Anterior cingulate cortex (tissue), 58 donors: ENCODE measurements around the gene PTGER4.
"Not testable (repeated sequence)": the region's sequence is repeated elsewhere in the genome, so short reads cannot be mapped to it uniquely, and the experiment has no call there.

ENCODE experiments used
- DNase-seq, 58 donors: peaks; one replicate each; lab custom pipeline; 2025; lab: John Stamatoyannopoulos, UW

The PTGER4 gene

DNA sequence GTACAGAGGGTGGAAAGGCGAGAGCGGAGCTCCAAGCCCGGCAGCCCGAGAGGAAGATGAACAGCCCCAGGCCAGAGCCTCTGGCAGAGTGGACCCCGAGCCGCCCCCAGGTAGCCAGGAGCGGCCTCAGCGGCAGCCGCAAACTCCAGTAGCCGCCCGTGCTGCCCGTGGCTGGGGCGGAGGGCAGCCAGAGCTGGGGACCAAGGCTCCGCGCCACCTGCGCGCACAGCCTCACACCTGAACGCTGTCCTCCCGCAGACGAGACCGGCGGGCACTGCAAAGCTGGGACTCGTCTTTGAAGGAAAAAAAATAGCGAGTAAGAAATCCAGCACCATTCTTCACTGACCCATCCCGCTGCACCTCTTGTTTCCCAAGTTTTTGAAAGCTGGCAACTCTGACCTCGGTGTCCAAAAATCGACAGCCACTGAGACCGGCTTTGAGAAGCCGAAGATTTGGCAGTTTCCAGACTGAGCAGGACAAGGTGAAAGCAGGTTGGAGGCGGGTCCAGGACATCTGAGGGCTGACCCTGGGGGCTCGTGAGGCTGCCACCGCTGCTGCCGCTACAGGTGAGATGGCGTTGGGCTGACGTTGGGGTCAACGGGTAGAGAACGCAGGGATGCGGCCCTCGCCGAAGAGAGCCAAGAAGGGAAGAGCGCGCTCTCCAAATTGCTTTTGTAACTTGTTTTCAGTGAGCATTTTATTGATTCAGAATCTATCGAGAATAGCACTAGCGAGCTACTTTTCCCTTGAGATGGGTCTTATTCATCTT is at the start of gene PTGER4:
Gene PTGER4 (plus strand): TSS at position 3 of the 769 bp plus-strand sequence. CDS start 1,079 bp downstream, outside the sequence.
- no peak for DNase-seq

DNA sequence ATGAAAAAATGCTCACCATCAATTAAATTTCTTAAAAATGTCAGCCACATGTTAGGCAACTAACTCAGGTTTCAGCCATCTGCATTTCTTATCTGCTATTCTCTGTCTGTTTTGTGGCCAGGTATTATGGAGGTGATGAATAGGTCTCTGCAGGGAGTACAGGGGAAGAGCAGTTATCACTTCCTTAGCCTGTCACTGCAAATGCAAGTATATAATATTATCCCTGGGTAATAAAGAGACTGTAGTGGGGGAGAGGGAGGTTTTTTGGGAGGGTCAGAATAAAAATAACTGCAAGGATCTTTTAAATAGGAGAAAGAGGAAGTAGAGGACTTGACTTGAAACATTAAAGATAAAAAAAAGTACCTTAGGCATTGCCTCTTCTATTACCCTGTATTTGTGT is 49.6 kb upstream of the PTGER4 start:
- no peak for DNase-seq

DNA sequence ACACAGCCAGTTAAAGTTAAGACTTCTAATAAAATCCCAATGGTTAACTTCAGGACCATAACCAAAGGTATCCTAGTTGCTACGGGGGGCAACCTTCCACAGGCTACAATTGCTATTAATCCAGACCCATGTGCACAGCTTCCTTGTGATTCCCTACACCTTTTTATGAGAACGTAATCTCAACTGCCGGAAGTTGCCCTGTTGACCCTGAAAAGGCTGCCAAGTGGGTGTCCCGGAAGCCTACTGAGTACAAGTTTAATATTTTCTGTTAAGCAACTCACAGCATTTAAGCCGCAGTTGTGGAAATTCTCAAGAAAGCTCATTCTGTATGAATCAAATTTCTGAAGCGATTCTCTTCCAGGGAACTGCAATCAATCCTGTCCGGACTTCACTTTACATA is 48.5 kb upstream of the PTGER4 start:
- DNase-seq, result no peak

DNA sequence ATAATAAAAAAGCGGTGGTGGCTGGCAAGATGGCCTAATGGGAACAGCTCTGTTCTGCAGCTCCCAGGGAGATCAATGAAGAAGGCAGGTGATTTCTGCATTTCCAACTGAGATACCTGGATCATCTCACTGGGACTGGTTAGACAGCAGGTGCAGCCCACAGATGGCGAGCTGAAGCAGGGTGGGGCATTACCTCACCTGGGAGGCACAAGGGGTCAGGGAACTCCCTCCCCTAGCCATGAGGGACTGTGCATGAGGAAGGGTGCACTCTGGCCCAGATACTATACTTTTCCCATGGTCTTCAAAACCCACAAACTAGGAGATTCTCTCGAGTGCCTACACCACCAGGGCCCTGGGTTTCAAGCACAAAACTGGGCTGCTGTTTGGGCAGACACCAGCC is 45.6 kb upstream of the PTGER4 start:
- no peak for DNase-seq

DNA sequence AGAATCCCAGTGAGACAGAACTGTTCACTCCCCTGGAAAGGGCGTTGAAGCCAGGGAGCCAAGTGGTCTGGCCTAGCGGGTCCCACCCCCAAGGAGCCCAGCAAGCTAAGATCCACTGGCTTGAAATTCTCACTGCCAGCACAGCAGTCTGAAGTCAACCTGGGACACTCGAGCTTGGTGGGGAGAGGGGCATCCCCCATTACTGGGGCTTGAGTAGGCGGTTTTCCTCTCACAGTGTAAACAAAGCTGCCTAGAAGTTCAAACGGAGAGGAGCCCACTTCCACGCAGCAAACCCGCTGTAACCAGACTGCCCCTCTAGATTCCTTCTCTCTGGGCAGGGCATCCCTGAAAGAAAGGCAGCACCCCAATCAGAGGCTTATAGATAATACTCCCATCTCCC is 45.1 kb upstream of the PTGER4 start:
- no peak for DNase-seq

DNA sequence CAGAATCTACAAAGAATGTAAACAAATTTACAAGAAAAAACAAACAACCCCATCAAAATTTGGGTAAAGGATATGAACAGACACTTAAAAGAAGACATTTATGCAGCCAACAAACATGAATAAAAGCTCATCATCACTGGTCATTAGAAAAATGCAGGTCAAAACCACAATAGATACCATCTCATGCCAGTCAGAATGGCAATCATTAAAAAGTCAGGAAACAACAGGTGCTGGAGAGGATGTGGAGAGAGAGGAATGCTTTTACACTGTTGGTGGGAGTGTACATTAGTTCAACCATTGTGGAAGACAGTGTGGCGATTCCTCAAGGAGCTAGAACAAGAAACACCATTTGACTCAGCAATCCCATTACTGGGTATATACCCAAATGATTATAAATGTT is 40.2 kb upstream of the PTGER4 start:
- DNase-seq, result not testable (repeated sequence)

DNA sequence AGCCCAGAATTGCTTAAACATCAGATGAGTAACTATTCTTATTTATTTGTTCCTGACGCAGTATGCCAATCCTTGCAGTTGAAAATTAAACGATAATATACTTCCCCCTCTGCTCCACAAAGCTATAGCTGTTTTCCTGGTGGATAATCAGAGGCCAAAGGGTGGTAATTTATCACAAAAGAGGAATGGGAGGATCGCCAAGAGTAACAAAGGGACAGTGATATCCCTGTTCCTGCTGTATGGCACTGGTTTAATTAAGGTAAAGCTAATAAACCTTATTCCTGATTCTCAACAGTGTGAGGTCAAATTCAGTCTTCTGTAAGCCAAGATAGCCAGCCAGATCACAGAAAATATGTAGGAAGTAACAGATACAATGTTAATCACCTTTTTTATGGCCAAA is 33.4 kb upstream of the PTGER4 start:
- no peak for DNase-seq

DNA sequence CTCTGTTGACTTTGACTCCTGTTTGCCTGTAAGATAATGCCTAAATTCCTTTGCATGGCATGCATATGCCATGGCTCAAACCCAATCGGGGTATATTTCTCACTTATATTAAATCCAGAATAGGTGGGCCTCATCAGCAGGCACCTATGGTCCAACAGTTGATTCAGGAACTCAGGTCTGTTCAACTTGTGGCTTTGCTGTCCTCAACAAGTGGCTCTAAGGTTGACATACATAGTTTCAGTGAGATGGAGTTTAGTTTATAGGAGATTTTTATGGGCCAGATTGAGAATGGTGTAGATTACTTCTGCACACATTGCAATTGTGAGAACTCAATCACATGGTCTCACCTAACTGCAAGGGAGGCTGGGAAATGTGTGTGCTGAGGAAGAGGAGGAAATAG is 31.6 kb upstream of the PTGER4 start:
- DNase-seq, result no peak

DNA sequence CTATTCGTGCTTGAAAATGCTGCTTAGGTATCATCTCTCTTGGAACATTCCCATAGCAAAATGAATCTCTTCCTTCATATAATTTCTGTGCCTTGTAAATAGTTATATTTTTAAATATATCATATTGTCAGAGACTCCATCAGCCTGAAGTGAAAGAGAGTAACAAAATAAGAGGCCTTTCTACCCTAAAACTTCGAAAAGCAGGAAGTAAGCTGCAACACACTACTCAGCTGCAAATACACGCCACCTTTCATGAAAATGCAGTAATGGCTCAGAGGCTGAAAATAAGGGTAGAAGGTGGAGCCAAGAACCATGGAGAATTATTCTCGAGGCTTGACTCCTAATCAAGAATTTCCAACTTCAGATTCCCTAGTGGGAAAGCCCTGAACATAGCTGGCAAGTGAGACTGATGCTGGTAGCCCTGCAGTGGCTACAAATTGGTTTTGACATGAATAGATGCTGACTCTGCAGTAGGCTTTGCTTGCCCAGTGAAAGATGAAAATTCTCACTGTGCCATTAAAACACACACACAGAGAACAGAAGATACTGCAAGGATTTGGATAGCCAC is 30.2 kb upstream of the PTGER4 start:
- no peak for DNase-seq

DNA sequence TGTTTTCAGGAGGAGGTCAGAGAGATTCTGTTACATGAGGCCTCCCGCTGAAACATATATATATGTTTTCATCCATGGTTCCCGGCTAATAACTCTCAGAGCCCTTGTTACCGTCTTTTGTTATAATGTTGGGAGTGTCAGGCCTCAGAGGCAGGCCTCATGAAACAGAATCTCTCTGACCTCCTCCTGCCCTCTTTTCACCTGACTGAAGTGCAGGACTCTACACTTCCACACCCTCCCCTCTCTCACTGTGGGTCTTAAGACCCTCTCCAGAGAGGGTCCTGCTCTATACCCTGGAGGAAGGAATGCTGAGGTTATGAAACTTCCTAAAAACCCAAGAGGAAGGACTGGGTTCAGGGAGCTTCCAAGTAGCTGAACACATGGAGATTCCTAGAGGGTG is 28.5 kb upstream of the PTGER4 start:
- no peak for DNase-seq

DNA sequence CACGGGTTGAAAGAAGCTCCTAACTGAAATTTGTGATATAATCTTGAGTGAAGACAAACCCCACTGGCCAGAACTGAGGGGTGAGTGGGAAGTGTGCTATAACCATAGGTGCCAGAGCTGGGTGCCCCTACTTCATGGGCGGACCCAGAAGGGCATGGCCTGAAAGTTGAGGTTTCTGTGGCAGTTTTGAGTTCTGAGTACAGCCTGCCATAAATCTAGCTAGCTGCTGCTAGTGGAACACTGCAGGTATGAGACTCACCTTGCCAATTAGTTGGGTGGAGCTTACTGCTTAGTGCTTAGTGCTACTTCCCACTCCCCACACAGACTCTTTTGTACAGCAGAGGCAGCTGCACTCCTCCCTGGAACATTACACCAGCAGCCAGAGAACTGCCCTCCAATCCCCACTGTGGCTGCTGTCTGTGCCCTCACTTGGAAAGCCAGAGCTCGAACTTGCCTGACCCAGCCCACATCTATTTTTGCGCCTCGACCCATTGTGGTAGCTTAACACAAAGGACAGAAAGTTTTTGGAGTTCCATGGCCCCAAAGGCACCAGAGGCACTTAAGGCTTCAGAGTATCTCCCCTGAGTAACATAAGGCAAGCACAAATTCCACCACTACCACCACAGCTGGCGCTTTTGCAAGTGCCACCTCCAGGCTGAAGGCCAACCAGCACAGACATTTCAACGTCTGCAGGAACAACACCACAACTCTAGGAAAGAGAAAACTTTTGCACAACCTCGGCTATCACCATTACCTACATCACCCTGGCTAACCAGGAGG is 27.1 kb upstream of the PTGER4 start:
- no peak for DNase-seq

DNA sequence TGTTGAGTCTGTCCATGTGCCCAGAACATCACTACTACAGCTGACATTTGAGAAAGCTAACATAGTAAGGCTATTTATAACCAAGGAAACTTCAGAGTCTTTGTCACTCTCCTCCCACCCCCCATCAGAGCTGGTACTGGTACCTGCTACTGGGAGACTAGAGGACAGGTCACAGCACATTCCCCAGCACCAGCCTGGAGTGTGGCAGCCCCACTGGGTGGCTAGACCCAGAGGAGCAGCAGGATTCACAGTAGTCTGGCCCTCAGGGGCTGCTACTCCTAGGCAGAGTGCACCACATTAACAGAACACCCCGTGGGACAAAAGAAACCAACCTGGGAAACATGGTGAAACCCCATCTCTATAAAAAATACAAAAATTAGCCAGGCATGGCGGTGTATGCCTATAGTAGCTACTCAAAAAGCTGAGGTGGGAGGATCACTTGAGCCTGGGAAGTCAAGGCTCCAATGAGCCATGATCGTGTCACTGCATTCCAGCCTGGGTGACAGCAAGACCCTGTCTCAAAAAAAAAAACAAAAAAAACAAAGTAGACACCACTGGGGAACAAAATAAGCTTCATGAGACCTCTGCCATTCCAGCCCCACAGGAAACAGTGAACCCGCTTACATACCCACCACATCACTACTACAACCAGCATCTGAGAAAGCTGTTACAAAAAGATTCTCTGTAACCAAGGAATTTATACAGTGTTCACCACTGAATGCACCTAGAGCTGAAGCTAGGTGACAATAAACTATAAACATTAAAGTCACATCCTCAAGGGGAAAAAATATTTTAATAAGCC is 26.3 kb upstream of the PTGER4 start:
- DNase-seq, result no peak

DNA sequence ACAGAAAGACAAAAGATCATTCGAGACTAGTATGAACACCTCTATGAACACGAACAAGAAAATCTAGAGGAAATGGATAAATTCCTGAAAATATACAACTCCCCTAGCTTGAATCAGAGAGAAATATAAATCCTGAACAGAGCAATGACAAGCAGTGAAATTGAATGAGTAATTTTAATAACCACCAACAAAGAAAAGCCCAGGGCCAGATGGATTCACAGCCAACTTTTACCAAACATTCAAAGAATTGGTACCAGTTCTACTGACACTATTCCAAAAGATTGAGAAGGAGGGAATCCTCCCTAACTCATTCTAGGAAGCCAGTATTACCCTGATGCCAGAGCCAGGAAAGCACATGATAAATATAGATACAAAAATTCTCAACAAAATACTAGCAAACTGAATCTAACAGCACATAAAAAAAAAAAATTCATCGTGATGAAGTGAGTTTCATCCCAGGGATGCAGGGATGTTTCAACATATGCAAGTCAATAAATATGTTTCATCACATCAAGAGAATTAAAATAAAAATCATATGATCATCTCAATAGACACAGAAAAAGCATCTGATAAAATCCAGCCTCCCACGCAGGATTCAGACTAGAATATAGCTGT is 25.2 kb upstream of the PTGER4 start:
- DNase-seq, result no peak

DNA sequence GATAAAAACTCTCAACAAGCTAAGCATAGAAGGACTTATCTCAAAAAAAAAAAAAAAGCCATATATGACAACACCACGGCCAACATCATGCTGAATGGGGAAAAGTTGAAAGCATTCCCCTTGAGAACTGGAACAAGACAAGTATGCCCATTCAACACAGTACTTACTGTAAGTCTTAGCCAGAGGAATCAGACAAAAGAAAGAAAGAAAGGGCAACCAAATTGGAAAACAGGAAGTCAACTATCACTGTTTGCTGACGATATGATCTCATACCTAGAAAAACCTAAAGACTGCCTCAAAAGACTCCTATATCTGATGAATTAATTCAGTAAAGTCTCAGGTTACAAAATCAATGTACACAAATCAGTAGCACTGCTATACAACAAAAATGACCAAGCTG is 24.6 kb upstream of the PTGER4 start:
- DNase-seq, result no peak

DNA sequence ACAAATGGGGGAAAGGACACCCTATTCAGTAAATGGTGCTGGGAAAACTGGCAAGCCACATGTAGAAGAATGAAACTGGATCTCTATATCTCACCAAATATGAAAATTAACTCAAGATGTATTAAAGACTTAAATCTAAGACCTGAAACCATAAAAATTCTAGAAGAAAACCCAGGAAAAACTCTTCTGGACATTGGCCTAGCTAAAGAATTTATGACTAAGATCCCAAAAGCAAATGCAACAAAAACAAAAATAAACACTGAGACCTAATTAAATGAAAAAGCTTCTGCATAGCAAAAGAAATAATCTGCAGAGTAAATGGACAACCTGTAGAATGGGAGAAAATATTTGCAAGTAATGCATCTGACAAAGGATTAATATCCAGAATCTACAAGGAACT is 23.6 kb upstream of the PTGER4 start:
- not testable (repeated sequence) for DNase-seq

DNA sequence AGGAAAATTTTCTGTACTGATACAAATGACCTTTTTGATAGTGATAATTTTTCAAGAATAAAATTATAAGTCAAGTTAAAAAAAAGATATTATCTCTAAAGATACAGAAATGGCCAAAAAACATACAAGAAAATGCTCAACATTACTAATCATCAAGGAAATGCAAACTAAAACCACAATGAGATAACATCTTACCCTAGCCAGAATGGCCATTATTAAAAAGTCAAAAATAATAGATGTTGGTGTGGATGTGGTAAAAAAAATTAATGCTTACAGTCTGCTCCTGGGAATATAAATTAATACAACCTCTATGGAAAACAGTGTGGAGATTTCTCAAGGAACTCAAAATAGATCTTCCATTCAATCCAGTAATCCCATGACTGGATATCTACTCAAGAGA is 22.9 kb upstream of the PTGER4 start:
- DNase-seq, result no peak

DNA sequence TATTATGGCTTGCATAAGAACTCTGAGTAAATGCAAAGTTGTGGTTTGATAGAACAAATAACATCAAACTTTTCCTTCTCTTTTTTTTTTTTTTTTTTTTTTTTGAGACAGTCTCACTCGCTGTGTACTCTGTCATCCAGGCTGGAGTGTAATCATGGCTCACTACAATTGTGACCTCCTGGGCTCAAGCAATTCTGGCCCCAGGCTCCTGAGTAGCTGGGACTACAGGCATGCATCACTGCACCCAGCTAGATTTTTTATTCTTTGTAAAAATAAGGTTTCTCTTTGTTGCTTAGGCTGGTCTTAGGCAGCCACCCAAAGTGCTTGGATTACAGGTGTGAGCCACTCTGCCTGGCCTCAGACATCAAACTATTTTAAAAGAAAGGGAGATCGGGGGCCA is 19.0 kb upstream of the PTGER4 start:
- DNase-seq, result no peak

DNA sequence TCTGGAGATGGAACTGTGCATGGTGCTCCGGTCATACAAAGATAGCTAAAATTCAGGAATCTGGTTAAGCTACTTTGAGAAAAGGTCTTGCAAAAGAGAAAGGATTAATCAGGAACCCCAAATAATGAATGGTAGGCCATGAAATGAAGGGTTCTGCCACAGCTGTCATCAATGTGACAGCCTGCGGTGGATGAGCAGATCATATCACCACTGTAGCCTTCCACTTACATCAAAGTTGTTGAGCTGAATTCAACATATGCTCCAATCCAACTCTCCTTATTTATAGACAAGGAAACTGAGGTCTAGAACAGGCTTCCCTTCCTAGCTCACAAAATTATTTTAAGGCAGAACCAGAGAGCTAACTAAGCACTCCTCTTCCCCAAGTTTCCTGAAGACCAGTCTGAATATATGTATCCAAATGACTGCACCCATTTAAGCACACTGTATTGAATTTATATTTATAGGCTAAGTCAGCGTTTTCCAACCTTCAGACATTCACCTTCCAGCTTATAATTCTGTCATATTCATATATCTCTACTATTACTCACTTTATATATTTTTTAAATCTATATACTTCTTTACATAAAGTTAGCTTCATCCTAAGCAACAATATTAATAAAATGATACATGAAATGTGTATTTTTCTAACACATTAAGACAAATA is 13.9 kb upstream of the PTGER4 start:
- DNase-seq, result no peak

DNA sequence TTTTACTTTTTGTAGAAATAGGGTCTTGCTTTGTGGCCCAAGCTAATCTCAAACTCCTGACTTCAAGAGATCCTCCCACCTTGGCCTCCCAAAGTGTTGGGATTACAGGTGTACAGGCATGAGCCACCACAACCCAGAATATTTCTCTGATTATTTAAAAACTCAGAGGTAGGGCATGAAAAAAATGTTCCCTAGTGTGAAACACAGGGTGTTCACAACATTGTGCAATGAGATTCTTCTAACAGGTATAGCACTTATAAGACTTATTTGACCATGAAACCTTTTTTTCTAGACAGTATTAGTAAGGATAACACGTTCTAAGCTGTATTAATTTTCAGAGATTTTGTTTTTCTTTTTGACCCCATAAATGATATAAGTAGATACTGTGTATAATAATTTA is 13.1 kb upstream of the PTGER4 start:
- DNase-seq, result no peak

DNA sequence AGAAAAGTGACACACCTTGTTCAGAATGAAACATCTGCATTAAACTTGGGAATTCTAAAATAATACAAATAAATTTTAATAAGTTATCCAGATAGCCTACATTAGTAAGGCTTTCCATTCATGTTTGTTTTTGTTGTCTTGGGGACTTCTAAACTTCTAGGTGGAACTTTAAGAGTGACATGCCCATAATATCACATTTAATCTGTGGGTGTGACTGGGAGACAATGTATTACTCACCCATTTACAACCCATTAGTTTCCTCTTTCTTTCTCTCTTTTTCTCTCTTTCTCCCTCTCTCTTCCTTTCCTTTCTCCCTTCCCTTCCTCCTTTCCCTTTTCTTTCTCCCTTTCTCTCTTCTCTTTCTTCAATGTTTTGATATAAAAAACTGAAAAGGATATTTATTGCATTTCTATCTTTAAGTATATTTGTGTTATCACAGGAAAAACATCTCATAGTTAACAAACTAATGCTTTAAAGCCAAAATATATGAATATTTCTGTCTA is 12.5 kb upstream of the PTGER4 start:
- no peak for DNase-seq
